Neural progenitor cell (in vitro differentiated cells): ENCODE measurements around the gene ZG16.

Source experiments
- EZH2 ChIP-seq: fragments of 200-600 bp; sonication (generic); IDR thresholded peaks from 2 replicates; pipeline ENCODE4 v1.6.1; 2017; ENCODE audit warnings: antibody characterized with exemption, mild to moderate bottlenecking, moderate library complexity
- TF ChIP-seq, protein P1 (sequence below): fragments of 200-600 bp; sonication (generic); IDR thresholded peaks from 2 replicates; pipeline ENCODE4 v1.5.1; 2017; ENCODE audit warnings: antibody characterized with exemption, mild to moderate bottlenecking

GRCh38 chr16:29806641-29807425, 28.8 kb downstream of the ZG16 start:
- TF ChIP-seq, protein P1, sequence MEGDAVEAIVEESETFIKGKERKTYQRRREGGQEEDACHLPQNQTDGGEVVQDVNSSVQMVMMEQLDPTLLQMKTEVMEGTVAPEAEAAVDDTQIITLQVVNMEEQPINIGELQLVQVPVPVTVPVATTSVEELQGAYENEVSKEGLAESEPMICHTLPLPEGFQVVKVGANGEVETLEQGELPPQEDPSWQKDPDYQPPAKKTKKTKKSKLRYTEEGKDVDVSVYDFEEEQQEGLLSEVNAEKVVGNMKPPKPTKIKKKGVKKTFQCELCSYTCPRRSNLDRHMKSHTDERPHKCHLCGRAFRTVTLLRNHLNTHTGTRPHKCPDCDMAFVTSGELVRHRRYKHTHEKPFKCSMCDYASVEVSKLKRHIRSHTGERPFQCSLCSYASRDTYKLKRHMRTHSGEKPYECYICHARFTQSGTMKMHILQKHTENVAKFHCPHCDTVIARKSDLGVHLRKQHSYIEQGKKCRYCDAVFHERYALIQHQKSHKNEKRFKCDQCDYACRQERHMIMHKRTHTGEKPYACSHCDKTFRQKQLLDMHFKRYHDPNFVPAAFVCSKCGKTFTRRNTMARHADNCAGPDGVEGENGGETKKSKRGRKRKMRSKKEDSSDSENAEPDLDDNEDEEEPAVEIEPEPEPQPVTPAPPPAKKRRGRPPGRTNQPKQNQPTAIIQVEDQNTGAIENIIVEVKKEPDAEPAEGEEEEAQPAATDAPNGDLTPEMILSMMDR, result no peak
- TF ChIP-seq EZH2, result no peak
